ENCODE measurements around the gene FOXC1. TPM values are rescaled to one million over a fixed set of nuclear protein-coding genes. Genes with fewer than 3 reads are reported as not detected.

Gene FOXC1
- total RNA-seq, 4 donors from 2014 or later, result 8.7 to 19.7 (median 16.8) TPM

- H3K36me3 ChIP-seq, result no peaks in the 10 kb centered on the region
- 85% methylated on average over 4 of the region's 4 CpGs for WGBS
- no peaks in the 10 kb centered on the region for H3K4me1 ChIP-seq
- DNase-seq (ENCODE audit: extremely low spot score), result no peak
- no peaks in the 10 kb centered on the region for H3K27me3 ChIP-seq
- TF ChIP-seq POLR2A (IDR thresholded peaks at IDR 0.05; ENCODE audit: low read depth) (no peak), POLR2AphosphoS5 (IDR thresholded peaks at IDR 0.05) (no peak), EP300 (IDR thresholded peaks at IDR 0.05) (no peak)
- TF ChIP-seq, protein P1, sequence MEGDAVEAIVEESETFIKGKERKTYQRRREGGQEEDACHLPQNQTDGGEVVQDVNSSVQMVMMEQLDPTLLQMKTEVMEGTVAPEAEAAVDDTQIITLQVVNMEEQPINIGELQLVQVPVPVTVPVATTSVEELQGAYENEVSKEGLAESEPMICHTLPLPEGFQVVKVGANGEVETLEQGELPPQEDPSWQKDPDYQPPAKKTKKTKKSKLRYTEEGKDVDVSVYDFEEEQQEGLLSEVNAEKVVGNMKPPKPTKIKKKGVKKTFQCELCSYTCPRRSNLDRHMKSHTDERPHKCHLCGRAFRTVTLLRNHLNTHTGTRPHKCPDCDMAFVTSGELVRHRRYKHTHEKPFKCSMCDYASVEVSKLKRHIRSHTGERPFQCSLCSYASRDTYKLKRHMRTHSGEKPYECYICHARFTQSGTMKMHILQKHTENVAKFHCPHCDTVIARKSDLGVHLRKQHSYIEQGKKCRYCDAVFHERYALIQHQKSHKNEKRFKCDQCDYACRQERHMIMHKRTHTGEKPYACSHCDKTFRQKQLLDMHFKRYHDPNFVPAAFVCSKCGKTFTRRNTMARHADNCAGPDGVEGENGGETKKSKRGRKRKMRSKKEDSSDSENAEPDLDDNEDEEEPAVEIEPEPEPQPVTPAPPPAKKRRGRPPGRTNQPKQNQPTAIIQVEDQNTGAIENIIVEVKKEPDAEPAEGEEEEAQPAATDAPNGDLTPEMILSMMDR (IDR thresholded peaks at IDR 0.05), result no peak
- no peak overlapping the region for H3K4me3 ChIP-seq
- no peak overlapping the region for H3K27ac ChIP-seq (replicated peaks in 1 of 4)
- intact Hi-C loops (cut with DNase I), result no loop called here
- H3K9me3 ChIP-seq, result no peaks in the 10 kb centered on the region
Observed at GRCh38 chr6:1654054-1654453, 44.3 kb downstream of the FOXC1 start.

GRCh38 chr6:1657116-1657770 lies 47.5 kb downstream of the FOXC1 start:
- no peaks in the 10 kb centered on the region for H3K4me1 ChIP-seq
- H3K9me3 ChIP-seq, result no peaks in the 10 kb centered on the region
- no peaks in the 10 kb centered on the region for H3K36me3 ChIP-seq
- H3K4me3 ChIP-seq, result no peak overlapping the region
- no peak overlapping the region for H3K27ac ChIP-seq (replicated peaks in 1 of 4)
- H3K27me3 ChIP-seq, result no peaks in the 10 kb centered on the region
- TF ChIP-seq, protein P1 (IDR thresholded peaks at IDR 0.05), result no peak
- TF ChIP-seq POLR2AphosphoS5 (IDR thresholded peaks at IDR 0.05), result no peak
- no peak for TF ChIP-seq EP300 (IDR thresholded peaks at IDR 0.05)
- no peak for TF ChIP-seq POLR2A (IDR thresholded peaks at IDR 0.05; ENCODE audit: low read depth)
- intact Hi-C loops (cut with DNase I), result no loop called here
- DNase-seq (ENCODE audit: extremely low spot score), result no peak
- 84% methylated on average over 13 of the region's 13 CpGs for WGBS

DNA sequence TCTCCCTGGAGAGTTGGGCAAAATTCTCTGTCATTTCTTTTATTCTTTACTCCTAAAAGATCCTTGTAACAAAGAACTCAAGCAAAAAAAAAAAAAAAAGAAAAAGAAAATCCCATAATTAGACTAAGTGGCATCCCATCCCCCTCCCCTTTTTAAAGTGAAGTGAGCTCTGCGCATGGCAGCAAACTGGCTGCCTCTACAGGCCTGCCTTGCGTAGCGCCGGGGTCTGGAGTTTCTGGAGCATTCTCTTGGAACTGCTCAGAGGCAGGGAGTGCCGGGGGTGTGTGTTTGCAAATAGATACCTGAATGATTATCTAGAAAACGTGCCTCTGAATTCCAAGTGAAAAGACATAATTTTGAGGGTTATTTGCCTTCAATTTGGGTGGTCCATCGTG lies 48.1 kb downstream of the FOXC1 start:
- Histone ChIP-seq H3K4me1 (no peaks in the 10 kb centered on the region), H3K27me3 (no peaks in the 10 kb centered on the region), H3K9me3 (no peaks in the 10 kb centered on the region), H3K27ac (replicated peaks in 1 of 4) (no peak overlapping the region), H3K4me3 (no peak overlapping the region), H3K36me3 (no peaks in the 10 kb centered on the region)
- 90% methylated on average over 7 of the region's 7 CpGs for WGBS
- no peak for DNase-seq (ENCODE audit: extremely low spot score)
- intact Hi-C loops (cut with DNase I), result no loop called here
- TF ChIP-seq, protein P1 (IDR thresholded peaks at IDR 0.05), result no peak
- TF ChIP-seq EP300 (IDR thresholded peaks at IDR 0.05) (no peak), POLR2AphosphoS5 (IDR thresholded peaks at IDR 0.05) (no peak), POLR2A (IDR thresholded peaks at IDR 0.05; ENCODE audit: low read depth) (no peak)

DNA sequence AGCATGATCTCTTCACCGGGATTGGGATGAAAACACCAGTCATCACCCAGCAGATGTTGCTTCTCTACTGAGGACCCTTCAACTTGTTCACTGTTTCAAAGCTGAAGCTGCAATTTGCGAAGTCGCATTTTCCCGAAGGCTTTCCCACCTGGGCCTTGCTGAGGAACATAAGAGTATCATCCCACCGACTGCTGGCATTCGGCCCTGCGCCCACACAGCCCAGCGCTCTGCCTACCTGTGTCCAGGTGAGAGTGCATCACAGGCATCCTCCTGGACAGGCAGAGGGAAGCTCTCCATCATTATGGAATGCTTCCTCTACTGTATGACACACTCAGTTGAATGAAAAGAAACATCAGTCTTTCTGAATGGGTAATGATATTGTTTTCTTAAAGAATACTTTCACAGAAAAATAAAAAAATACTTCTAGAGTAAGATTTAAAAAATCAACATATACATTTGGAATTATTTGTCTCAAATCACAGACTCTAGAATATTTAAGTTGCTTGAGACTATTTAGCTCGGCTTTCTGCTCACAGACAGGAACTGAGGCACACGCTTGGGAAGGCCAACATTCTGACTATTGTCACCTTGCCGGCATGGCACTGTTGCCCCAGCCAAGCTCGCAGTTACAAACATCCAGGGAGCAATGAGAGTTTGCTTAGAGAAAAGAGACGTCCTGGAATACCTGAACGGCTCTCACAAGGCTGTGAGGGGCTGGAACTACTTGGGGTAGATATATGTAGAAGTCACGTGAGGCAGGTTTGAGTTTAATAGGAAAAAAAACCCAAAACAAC lies 48.7 kb downstream of the FOXC1 start:
- Histone ChIP-seq H3K27me3 (no peaks in the 10 kb centered on the region), H3K27ac (replicated peaks in 1 of 4) (no peak overlapping the region), H3K9me3 (no peaks in the 10 kb centered on the region), H3K4me3 (no peak overlapping the region), H3K4me1 (no peaks in the 10 kb centered on the region), H3K36me3 (no peaks in the 10 kb centered on the region)
- DNase-seq (ENCODE audit: extremely low spot score), result no peak
- WGBS, result 97% methylated on average over 15 of the region's 15 CpGs
- no peak for TF ChIP-seq POLR2A (IDR thresholded peaks at IDR 0.05; ENCODE audit: low read depth)
- TF ChIP-seq, protein P1 (IDR thresholded peaks at IDR 0.05), result no peak
- TF ChIP-seq EP300 (IDR thresholded peaks at IDR 0.05), result no peak
- no peak for TF ChIP-seq POLR2AphosphoS5 (IDR thresholded peaks at IDR 0.05)
- intact Hi-C loops (cut with DNase I), result no loop called here
